ENCODE results near the gene CTNNA3. TPM values are rescaled to one million over a fixed set of nuclear protein-coding genes. Genes with fewer than 3 reads are reported as not detected.

Gene CTNNA3
- total RNA-seq, 4 donors from 2014 or later = 0.47 to 3.3 (median 0.80) TPM; not detected in 1

DNA sequence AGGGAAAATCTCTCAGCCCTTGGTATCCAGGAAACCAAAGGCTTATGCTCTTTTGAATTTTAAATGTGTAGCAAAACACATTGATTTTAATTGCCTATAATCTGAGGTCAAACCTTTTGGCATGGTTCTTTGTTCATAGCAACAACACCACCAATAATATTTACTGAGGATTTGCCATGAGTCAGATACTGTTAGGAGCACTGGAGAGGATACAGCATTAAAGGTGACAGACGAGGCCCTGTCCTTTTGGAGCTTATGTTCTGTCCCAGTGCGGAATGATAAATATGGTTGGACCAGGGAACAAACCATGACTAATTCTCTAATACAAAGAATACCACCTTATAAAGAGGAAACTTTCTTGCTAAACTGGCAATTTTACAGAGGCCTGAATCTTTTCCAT lies 176.6 kb downstream of the CTNNA3 start:
- TF ChIP-seq, protein P1, sequence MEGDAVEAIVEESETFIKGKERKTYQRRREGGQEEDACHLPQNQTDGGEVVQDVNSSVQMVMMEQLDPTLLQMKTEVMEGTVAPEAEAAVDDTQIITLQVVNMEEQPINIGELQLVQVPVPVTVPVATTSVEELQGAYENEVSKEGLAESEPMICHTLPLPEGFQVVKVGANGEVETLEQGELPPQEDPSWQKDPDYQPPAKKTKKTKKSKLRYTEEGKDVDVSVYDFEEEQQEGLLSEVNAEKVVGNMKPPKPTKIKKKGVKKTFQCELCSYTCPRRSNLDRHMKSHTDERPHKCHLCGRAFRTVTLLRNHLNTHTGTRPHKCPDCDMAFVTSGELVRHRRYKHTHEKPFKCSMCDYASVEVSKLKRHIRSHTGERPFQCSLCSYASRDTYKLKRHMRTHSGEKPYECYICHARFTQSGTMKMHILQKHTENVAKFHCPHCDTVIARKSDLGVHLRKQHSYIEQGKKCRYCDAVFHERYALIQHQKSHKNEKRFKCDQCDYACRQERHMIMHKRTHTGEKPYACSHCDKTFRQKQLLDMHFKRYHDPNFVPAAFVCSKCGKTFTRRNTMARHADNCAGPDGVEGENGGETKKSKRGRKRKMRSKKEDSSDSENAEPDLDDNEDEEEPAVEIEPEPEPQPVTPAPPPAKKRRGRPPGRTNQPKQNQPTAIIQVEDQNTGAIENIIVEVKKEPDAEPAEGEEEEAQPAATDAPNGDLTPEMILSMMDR (IDR thresholded peaks at IDR 0.05) = no peak
- TF ChIP-seq POLR2A (IDR thresholded peaks at IDR 0.05) = no peak
- DNase-seq = no peak
- H3K9me3 ChIP-seq = no peaks in the 10 kb centered on the region
- no peaks in the 10 kb centered on the region for H3K36me3 ChIP-seq
- H3K27me3 ChIP-seq = no peaks in the 10 kb centered on the region
- H3K4me3 ChIP-seq = no peak overlapping the region
- H3K4me1 ChIP-seq = no peaks in the 10 kb centered on the region
- no peak overlapping the region for H3K27ac ChIP-seq

GRCh38 chr10:67518756-67519155 lies 177.2 kb downstream of the CTNNA3 start:
- Histone ChIP-seq H3K4me1 (no peaks in the 10 kb centered on the region), H3K9me3 (no peaks in the 10 kb centered on the region), H3K27me3 (no peaks in the 10 kb centered on the region), H3K4me3 (no peak overlapping the region), H3K36me3 (no peaks in the 10 kb centered on the region), H3K27ac (no peak overlapping the region)
- TF ChIP-seq, protein P1 (IDR thresholded peaks at IDR 0.05) = no peak
- TF ChIP-seq POLR2A (IDR thresholded peaks at IDR 0.05) = no peak
- no peak for DNase-seq

DNA sequence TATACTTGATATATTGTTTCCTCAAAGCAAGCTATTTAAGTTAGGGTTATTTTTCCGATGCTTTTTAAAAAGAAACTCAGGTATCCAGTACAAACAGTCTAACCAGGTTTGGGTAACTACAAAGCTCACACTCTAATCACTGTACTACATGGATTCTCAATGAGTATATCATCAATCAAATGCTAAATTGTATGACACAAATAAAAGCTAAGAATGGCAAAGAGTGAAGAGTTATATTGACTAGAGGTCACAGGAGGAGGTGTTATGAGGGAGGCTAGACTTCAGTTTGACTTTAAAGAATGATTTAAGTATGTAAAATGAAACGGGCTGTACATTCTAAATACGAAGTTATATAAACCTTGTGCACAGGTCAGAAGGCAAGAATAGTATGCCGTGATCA lies 178.0 kb downstream of the CTNNA3 start:
- H3K9me3 ChIP-seq = no peaks in the 10 kb centered on the region
- no peaks in the 10 kb centered on the region for H3K4me1 ChIP-seq
- no peaks in the 10 kb centered on the region for H3K36me3 ChIP-seq
- no peak overlapping the region for H3K27ac ChIP-seq
- DNase-seq = no peak
- H3K4me3 ChIP-seq = no peak overlapping the region
- TF ChIP-seq, protein P1 (IDR thresholded peaks at IDR 0.05) = no peak
- no peak for TF ChIP-seq POLR2A (IDR thresholded peaks at IDR 0.05)
- H3K27me3 ChIP-seq = no peaks in the 10 kb centered on the region

GRCh38 chr10:67506757-67507091 lies 189.3 kb downstream of the CTNNA3 start:
- H3K9me3 ChIP-seq = no peaks in the 10 kb centered on the region
- no peak for DNase-seq
- H3K27me3 ChIP-seq = no peaks in the 10 kb centered on the region
- TF ChIP-seq, protein P1 (IDR thresholded peaks at IDR 0.05) = no peak
- no peak for TF ChIP-seq POLR2A (IDR thresholded peaks at IDR 0.05)
- no peaks in the 10 kb centered on the region for H3K36me3 ChIP-seq
- H3K4me3 ChIP-seq = no peak overlapping the region
- no peaks in the 10 kb centered on the region for H3K4me1 ChIP-seq
- H3K27ac ChIP-seq = no peak overlapping the region

GRCh38 chr10:67506083-67506756 lies 189.8 kb downstream of the CTNNA3 start:
- no peak overlapping the region for H3K4me3 ChIP-seq
- H3K9me3 ChIP-seq = no peaks in the 10 kb centered on the region
- no peaks in the 10 kb centered on the region for H3K36me3 ChIP-seq
- DNase-seq = no peak
- H3K27ac ChIP-seq = no peak overlapping the region
- no peaks in the 10 kb centered on the region for H3K4me1 ChIP-seq
- TF ChIP-seq, protein P1 (IDR thresholded peaks at IDR 0.05) = peak in 1 of 6 experiments; percentile 36
- no peak for TF ChIP-seq POLR2A (IDR thresholded peaks at IDR 0.05)
- no peaks in the 10 kb centered on the region for H3K27me3 ChIP-seq
